ENCODE data around the gene VWA1. TPM values are rescaled to one million over a fixed set of nuclear protein-coding genes. Genes with fewer than 3 reads are reported as not detected.

VWA1 gene
- total RNA-seq, 1 donor from 2014 or later = 8.9 TPM

DNA sequence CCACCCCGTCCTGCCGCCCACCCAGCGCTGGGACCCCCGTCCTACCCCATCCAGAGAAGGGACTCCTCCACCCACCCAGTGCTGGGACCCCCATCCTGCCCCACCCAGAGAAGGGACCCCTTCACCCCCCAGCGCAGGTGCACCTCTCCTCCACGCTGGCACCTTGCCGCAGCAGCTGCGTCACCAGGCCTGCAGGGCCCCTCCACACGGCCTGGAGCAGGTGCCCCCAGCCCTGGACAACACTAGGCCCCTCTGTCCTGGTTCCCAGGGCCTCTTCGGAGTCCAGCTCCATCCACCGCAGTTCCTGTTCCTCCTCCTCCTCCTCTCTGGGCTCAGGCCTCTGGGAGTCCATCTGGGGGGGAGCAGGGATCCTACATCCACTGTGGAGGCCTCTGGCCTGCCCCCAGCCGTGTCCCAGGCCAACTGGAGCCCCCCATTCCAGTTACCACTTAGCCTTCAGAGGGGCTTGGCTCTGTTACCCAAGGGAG is 14.8 kb upstream of the VWA1 start:
- no peaks in the 10 kb centered on the region for H3K9me3 Mint-ChIP-seq

DNA sequence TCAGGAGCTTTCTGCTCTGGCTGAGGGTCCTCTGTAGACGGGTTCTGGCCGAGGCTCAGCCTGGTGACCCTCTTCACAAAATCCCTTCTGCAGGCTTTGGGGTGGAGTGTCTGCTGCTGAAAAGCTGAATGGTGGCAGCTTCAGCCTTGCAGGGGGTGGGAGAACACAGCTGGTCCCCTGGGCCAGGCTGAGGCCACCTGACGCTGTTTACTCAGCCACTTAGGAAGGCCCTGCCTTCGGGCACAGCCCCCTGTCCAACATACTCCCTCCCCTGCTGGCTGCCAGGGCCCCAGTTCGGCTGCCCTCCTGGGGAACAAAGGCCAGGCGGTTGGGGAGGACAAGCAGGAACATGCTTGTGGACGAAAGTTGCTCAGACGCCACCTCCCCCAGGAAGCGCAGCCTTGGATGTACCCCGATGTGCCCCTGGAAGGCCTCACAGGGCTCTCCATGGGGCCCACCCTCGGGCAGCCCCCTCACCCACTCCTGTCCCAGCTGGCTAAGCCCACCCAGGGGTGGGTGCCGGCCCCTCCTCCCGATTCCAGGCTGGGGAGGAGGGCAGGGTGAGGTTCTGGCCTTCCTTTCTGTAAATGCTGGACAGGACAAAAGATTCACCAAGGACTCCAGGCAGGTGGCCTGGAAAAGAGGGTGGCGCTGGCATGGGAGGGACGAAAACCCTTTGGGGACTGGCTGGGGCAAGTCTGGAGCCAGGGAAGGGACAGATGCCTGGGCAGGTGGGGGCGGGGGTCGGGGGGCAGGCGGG is 14.2 kb upstream of the VWA1 start, which contains the start of gene ANKRD65:
Gene ANKRD65, minus strand, starts transcription at position 130 of the 760 bp plus-strand sequence. CDS start 271 bp downstream, outside the sequence.
- no peaks in the 10 kb centered on the region for H3K36me3 Mint-ChIP-seq (ENCODE audit: low read depth)
- peaks cover 11% of the 10 kb centered on the region for H3K27me3 Mint-ChIP-seq (ENCODE audit: low read depth)
- TF ChIP-seq, protein P1, sequence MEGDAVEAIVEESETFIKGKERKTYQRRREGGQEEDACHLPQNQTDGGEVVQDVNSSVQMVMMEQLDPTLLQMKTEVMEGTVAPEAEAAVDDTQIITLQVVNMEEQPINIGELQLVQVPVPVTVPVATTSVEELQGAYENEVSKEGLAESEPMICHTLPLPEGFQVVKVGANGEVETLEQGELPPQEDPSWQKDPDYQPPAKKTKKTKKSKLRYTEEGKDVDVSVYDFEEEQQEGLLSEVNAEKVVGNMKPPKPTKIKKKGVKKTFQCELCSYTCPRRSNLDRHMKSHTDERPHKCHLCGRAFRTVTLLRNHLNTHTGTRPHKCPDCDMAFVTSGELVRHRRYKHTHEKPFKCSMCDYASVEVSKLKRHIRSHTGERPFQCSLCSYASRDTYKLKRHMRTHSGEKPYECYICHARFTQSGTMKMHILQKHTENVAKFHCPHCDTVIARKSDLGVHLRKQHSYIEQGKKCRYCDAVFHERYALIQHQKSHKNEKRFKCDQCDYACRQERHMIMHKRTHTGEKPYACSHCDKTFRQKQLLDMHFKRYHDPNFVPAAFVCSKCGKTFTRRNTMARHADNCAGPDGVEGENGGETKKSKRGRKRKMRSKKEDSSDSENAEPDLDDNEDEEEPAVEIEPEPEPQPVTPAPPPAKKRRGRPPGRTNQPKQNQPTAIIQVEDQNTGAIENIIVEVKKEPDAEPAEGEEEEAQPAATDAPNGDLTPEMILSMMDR (conservative IDR thresholded peaks at IDR 0.05) = no peak
- H3K4me1 Mint-ChIP-seq = peaks cover 29% of the 10 kb centered on the region
- H3K27ac Mint-ChIP-seq (ENCODE audit: unreplicated experiment) = no peak within 1 kb of the TSS
- H3K4me3 Mint-ChIP-seq = no peak within 1 kb of the TSS
- no peak for DNase-seq (ENCODE audit: low read depth, low spot score)
- H3K9me3 Mint-ChIP-seq = no peaks in the 10 kb centered on the region

More for the DNA sequence above, 14.8 kb upstream of the VWA1 start:
- Mint-ChIP-seq H3K27me3 (ENCODE audit: low read depth) (peaks cover 11% of the 10 kb centered on the region), H3K27ac (ENCODE audit: unreplicated experiment) (no peak overlapping the region), H3K36me3 (ENCODE audit: low read depth) (no peaks in the 10 kb centered on the region), H3K4me1 (peaks cover 28% of the 10 kb centered on the region), H3K4me3 (no peak overlapping the region)
- TF ChIP-seq, protein P1 (conservative IDR thresholded peaks at IDR 0.05) = no peak
- no peak for DNase-seq (ENCODE audit: low read depth, low spot score)

DNA sequence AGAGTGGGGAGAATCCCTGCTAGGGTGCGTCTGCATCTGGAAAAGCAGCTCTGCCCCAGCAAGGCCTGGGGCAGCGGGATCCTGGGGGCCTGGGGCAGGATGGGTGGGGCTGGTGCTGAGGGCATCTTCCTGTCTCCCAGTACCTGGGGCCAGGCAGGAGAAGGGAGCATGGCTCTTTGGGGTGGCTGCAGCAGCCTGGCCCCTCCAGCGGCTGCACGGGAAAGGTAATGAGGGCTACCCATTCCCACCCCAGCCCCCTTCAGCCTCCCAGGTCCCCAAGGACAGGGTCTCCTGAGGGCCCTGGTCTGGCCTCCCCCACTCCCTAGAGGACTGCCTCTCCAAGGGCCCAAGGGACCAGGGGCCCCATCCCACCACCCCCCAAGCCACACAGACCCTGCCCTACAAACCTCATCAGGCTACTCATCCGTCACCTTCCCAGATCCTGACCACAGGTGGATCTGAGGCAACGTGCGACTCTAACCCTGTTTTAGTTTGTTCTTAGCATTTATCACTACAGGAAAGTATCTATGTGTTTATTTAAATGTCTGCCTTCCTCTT is 13.5 kb upstream of the VWA1 start:
- H3K36me3 Mint-ChIP-seq (ENCODE audit: low read depth) = no peaks in the 10 kb centered on the region
- H3K9me3 Mint-ChIP-seq = no peaks in the 10 kb centered on the region
- TF ChIP-seq, protein P1 (conservative IDR thresholded peaks at IDR 0.05) = no peak
- H3K4me1 Mint-ChIP-seq = peaks cover 31% of the 10 kb centered on the region
- peaks cover 11% of the 10 kb centered on the region for H3K27me3 Mint-ChIP-seq (ENCODE audit: low read depth)
- no peak for DNase-seq (ENCODE audit: low read depth, low spot score)
- no peak overlapping the region for H3K4me3 Mint-ChIP-seq
- no peak overlapping the region for H3K27ac Mint-ChIP-seq (ENCODE audit: unreplicated experiment)

DNA sequence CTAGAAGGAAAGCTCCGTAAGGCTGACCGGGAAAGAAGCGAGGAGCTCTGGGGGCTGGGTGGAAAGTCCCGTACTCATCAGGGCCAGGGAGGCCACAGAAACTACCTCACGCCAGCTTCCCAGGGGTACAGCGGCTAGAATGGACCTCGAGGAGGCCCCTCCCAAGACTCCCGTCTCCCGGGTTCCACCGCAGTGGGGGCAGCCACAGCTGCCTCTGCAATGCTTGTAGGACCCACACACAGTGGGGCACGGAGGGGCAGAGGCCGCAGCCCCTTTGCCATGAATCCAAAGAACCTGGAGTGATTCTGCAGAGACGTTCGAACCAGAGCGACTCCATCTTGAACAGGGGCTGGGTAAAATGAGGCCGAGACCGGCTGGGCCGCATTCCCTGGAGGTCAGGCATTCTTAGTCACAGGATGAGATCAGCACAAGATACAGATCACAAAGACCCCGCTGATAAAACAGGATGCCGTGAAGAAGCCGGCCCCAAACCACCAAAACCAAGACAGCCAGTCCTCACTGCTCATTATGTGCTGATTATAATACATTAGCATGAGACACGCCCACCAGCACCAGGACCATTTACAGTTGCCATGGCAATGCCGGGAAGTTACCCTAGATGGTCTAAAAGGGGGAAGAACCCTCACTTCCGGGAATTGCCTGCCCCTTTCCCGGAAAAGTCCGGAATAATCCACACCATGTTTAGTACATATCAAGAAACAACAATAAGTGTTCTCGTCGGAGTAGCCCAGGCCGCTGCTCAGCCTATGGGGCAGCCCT is 12.8 kb upstream of the VWA1 start:
- peaks cover 30% of the 10 kb centered on the region for H3K4me1 Mint-ChIP-seq
- no peak for DNase-seq (ENCODE audit: low read depth, low spot score)
- H3K27me3 Mint-ChIP-seq (ENCODE audit: low read depth) = peaks cover 11% of the 10 kb centered on the region
- no peaks in the 10 kb centered on the region for H3K36me3 Mint-ChIP-seq (ENCODE audit: low read depth)
- TF ChIP-seq, protein P1 (conservative IDR thresholded peaks at IDR 0.05) = no peak
- H3K27ac Mint-ChIP-seq (ENCODE audit: unreplicated experiment) = no peak overlapping the region
- peak overlapping the region; percentile 64 for H3K4me3 Mint-ChIP-seq
- H3K9me3 Mint-ChIP-seq = no peaks in the 10 kb centered on the region

DNA sequence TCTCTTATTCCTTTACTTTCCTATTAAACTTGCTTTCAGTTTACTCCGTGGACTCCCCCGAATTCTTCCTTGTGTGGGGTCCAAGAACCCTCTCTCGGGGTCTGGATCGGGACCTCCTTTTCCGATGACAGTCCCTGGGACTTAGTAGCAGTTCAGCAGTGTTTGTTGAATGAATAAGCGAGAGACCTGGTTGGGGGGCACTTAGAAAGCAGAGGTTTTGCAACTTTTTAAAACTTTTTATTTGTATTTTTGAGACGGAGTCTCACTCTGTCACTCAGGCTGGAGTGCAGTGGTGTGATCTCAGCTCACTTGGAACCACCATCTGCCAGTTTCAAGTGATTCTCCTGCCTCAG is 12.3 kb upstream of the VWA1 start:
- H3K27ac Mint-ChIP-seq (ENCODE audit: unreplicated experiment) = no peak overlapping the region
- H3K4me3 Mint-ChIP-seq = no peak overlapping the region
- no peaks in the 10 kb centered on the region for H3K36me3 Mint-ChIP-seq (ENCODE audit: low read depth)
- TF ChIP-seq, protein P1 (conservative IDR thresholded peaks at IDR 0.05) = no peak
- H3K9me3 Mint-ChIP-seq = no peaks in the 10 kb centered on the region
- H3K27me3 Mint-ChIP-seq (ENCODE audit: low read depth) = peaks cover 11% of the 10 kb centered on the region
- no peak for DNase-seq (ENCODE audit: low read depth, low spot score)
- peaks cover 27% of the 10 kb centered on the region for H3K4me1 Mint-ChIP-seq

Data from neural crest cell (in vitro differentiated cells).